Omental fat pad (tissue), 4 donors: ENCODE results near the gene TSPYL1. TPM values are rescaled to one million over a fixed set of nuclear protein-coding genes. Genes with fewer than 3 reads are reported as not detected.
"Not testable (repeated sequence)": the region's sequence is repeated elsewhere in the genome, so short reads cannot be mapped to it uniquely, and the experiment has no call there.

Source experiments
- ATAC-seq: fragments of 150-250 bp; one replicate; pipeline ENCODE4 v1.9.1; 2016; ENCODE audit warnings: mild to moderate bottlenecking, moderate library complexity; ENCODE audit not compliant: low FRiP score
- DNase-seq: peaks from one replicate; pipeline ENCODE4 v3.0.0-alpha.2; 2019; ENCODE audit warnings: low spot score
- total RNA-seq, 4 donors: library from RNA; depleted of rRNA; stranded (reverse); fragments of >200 nt; gene quantifications; one replicate each; pipeline ENCODE4 v1.1.0, GENCODE V29; 2016
- TF ChIP-seq, protein P1 (sequence below), 3 donors: fragments of 450-650 bp; IDR thresholded peaks; one replicate each; pipeline ENCODE4 v1.5.1; 2016 to 2017; ENCODE audit warnings: antibody characterized with exemption in 3 of 3, mild to moderate bottlenecking in 3 of 3, moderate library complexity in 2 of 3

Gene TSPYL1
- 10 to 100 TPM; 43.5 to 94.0 (median 65.1) TPM for total RNA-seq

DNA sequence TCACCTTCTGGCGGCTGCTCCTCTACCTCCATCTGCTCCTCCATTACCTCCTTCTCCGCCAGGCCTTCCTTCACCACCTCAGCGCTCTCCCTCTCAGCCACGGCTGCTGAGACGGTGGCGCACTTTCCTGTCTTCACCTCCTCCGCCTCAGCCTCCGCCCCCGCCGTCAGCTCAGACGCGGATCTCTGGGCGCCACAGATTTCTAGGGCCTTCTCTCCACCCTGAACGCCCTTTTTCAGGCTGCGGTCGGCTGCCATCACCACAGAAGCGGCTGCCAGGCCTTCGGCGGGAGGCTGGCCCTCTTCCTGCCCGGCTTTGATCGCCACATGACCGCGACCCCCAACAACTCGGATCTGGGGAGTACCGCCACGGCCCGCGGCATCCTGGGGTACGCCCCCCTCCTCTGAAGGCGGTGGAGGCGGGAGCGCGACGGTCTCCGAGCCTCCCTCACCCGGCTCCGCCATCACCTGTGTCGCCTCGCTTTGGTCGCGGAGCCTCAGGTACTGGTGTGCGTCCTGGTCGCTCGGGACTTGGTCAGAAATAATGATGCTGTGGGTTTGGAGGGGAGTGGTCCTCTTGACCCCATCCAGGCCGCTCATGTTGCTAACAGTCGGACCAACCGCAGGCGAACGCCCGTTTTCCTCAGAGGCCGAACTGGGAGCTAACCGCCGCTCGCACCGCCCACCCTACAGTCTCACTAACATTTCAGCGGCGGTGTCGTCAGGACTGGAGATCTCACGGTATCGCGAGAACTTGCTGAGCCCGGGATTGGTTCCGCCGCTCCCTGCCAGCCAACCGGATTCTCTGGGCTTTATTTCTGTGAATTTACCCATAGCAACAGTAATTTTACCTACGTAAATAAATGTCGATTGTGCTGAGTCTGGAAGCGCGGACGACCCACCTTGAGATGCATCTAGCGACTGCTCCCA is at the start of gene TSPYL1:
TSPYL1 (minus strand) TSS at position 699 of the 929 bp plus-strand sequence; CDS start at position 599, 100 bp downstream.
- DNase-seq (peak; percentile 96), ATAC-seq (peak; percentile 94)
- TF ChIP-seq, protein P1, sequence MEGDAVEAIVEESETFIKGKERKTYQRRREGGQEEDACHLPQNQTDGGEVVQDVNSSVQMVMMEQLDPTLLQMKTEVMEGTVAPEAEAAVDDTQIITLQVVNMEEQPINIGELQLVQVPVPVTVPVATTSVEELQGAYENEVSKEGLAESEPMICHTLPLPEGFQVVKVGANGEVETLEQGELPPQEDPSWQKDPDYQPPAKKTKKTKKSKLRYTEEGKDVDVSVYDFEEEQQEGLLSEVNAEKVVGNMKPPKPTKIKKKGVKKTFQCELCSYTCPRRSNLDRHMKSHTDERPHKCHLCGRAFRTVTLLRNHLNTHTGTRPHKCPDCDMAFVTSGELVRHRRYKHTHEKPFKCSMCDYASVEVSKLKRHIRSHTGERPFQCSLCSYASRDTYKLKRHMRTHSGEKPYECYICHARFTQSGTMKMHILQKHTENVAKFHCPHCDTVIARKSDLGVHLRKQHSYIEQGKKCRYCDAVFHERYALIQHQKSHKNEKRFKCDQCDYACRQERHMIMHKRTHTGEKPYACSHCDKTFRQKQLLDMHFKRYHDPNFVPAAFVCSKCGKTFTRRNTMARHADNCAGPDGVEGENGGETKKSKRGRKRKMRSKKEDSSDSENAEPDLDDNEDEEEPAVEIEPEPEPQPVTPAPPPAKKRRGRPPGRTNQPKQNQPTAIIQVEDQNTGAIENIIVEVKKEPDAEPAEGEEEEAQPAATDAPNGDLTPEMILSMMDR (IDR thresholded peaks at IDR 0.05), result no peak

DNA sequence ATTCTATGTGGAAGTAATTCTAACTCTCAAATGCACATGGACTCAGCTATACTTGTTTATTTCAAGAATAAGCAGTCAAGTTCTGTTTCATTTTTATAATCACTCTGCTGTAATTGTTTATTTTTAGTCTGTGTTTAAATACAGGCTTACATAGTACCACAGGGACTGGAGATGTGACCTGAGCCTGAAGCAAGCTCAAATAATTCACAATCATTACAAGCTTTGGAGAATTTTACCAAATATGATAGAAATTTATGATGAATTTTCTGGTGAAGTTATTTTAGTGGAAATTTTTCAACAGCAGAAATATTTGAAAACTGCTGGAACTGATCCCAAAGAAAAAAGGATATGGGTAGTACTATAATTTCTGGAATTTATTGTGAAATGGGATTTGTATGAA is 49.4 kb upstream of the TSPYL1 start:
- DNase-seq (no peak), ATAC-seq (no peak)
- TF ChIP-seq, protein P1 (IDR thresholded peaks at IDR 0.05), result no peak

DNA sequence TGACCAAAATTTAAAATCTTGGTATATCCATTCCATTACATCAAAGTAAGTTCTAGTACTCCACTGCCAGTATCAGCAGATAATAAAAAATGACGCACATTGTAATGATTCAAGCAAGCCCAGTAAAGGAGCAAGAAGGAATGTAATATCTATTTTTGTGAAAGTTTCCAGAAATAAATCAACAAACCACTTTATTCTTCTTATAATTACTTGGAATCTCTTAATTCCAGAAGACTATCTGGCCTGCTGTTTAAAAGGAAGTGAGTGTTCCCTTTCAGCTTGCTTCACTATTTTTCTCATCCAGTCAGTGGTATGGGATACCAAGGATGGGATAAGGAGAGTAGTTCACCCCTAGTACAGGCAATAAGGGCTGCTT is 48.8 kb upstream of the TSPYL1 start:
- TF ChIP-seq, protein P1 (IDR thresholded peaks at IDR 0.05), result no peak
- peak; percentile 66 for ATAC-seq
- DNase-seq, result no peak

DNA sequence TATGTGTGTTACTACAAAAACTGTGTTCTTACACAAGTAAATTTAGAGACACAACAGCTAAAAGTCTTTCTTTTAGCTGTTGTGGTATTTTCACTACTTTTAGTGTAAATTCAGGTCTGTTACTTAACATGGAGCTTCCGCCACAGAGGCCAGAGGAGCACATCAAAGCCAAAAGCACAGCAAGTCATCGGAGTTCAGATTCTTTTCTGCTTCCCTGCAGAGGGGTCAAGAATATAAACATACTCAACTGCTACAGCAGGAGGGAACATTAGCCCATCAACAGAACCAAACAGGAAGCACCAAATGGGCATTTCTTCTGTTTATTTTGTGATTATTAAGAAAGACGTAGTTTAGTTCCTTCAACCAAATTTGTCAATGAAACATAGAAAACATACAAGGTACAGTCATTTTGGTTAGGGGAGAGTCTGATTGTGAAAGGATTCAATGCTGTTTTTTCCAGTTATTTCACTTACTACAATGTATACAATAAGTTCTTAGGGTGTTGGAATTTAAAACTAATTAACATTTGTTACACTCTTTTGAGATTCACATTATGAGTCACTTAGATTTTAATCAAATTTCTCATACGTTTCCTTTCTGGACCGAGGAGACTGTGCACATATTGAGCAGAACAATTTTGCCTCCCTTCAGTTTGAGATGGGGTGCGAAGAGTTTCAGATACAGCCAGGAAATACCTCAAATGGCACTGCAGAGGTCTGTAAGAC is 48.2 kb upstream of the TSPYL1 start:
- no peak for DNase-seq
- TF ChIP-seq, protein P1 (IDR thresholded peaks at IDR 0.05), result no peak
- peak; percentile 6 for ATAC-seq

DNA sequence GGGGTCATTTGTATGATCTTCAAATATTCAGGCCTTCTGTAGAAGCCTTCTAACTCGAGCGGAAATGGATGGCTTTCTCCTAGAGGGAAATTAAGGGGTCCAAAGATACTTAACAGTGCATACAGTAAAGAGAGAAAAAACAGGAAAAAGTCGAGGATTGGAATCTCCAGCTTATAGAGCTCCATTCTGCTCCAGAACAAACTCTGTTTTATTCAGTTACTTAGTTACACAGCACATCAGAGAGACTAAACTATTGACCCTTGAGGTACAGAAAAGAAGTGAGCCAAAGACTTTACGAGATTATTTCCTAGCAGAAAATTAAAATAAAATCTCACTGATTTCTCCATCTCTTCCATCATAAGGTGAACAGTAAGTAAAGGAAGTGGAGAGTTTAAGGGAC is 47.3 kb upstream of the TSPYL1 start:
- TF ChIP-seq, protein P1 (IDR thresholded peaks at IDR 0.05), result no peak
- no peak for ATAC-seq

DNA sequence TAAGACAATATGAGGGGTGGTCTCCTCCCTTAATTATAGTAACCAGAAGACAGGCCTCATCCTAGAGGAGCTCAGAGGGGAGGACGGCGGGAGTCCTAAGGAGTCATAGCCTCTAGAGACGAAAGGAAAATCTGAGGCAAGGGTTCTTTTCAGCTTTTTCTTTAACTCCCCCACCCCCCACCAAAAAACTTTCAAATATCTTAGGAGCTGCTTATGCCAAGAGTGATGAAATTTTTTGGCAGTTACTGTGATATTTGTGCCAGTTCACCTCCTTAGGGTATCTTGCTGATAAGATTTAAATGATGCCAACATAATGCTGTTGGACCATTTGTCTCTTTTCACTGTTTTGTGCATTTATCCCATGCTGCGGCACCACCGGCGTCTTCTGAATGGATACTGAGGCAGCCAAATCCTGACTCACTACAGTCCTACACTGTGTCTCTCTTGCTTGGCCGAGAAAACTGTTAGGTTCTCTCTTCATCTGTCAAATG is 46.5 kb upstream of the TSPYL1 start:
- ATAC-seq (peak; percentile 43), DNase-seq (no peak)
- TF ChIP-seq, protein P1 (IDR thresholded peaks at IDR 0.05), result no peak

More for the DNA sequence above, 47.3 kb upstream of the TSPYL1 start:
- no peak for DNase-seq

DNA sequence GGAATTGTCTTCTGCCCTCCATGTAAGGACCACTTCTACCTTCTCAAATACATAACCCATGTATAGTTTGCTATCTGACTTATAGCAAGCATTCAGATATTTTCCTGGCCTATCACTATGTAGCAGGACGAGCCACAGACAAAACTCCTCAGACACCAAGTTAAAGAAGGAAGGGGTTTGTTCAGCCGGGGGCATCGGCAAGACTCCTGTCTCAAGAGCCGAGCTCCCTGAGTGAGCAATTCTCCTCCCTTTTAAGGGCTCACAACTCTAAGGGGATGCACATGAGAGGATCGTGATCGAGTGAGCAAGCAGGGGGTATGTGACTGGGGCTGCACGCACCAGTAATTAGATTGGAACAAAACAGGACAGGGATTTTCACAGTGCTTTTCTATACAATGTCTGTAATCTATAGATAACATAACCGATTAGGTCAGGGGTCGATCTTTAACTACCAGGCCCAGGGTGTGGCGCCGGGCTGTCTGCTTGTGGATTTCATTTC is 46.0 kb upstream of the TSPYL1 start:
- DNase-seq, ATAC-seq: not testable (repeated sequence)
